SK-N-SH (cell line): Measurements from ENCODE around the gene ETV3. TPM values are rescaled to one million over a fixed set of nuclear protein-coding genes. Genes with fewer than 3 reads are reported as not detected.

Experiments
- CTCF ChIA-PET: fragments of 300-600, 350-600 bp; formaldehyde crosslinking; extraction: SDS; loops from one replicate; lab custom pipeline; 2021; lab: Yijun Ruan, JAX
- POLR2A ChIA-PET: fragments of 350-600 bp; sonication (Branson Sonifier 250); formaldehyde crosslinking; extraction: SDS; loops from one replicate; lab custom pipeline; 2020; ENCODE audit warnings: antibody characterized with exemption, inconsistent platforms; lab: Yijun Ruan, JAX
- DNase-seq: peaks from one replicate; pipeline ENCODE4 v3.0.0; 2012
- H2AFZ ChIP-seq: fragments of 200-600 bp; sonication (generic); 2 replicates; pipeline ENCODE4 v1.8.1; 2016; ENCODE audit warnings: antibody characterized with exemption, mild to moderate bottlenecking, low read depth
- H3F3A ChIP-seq: fragments of 200-600 bp; sonication (generic); replicated peaks from 2 replicates; pipeline ENCODE3; 2016; ENCODE audit warnings: antibody characterized with exemption, mild to moderate bottlenecking; ENCODE audit not compliant: insufficient read depth
- H3K27ac ChIP-seq, 2 experiments: fragments of 200-500 bp in 1 of 2; fragments of 200-600 bp in 1 of 2; sonication (Bioruptor generic) in 1 of 2; sonication (generic), shearing (Covaris generic) in 1 of 2; 2 replicates each; pipeline versions ENCODE4 v1.5.1 to v1.6.1; 2014 to 2016; ENCODE audit warnings: low read depth in 2 of 2, inconsistent platforms in 1 of 2, low read length in 1 of 2, mild to moderate bottlenecking in 1 of 2, mixed read lengths in 1 of 2
- H3K27me3 ChIP-seq: fragments of 200-600 bp; sonication (generic), shearing (Covaris generic); 2 replicates; pipeline ENCODE4 v1.6.1; 2016; ENCODE audit warnings: mixed run types; ENCODE audit not compliant: insufficient read depth
- H3K36me3 ChIP-seq, 2 experiments: fragments of 200-500 bp in 1 of 2; fragments of 200-600 bp in 1 of 2; sonication (Bioruptor generic) in 1 of 2; sonication (generic) in 1 of 2; replicated peaks in 1 of 2; 2 replicates each; pipeline versions ENCODE3 to v1.5.1; 2014 to 2016; ENCODE audit warnings: low read length in 1 of 2, mild to moderate bottlenecking in 1 of 2; ENCODE audit not compliant: insufficient read depth in 2 of 2, control insufficient read depth in 1 of 2
- H3K4me1 ChIP-seq, 2 experiments: fragments of 200-500 bp in 1 of 2; fragments of 200-600 bp in 1 of 2; sonication (Bioruptor generic) in 1 of 2; sonication (generic), shearing (Covaris generic) in 1 of 2; 2 replicates each; pipeline versions ENCODE4 v1.5.1 to v1.6.1; 2014 to 2016; ENCODE audit warnings: low read depth in 1 of 2, low read length in 1 of 2, mixed run types in 1 of 2; ENCODE audit not compliant: insufficient read depth in 2 of 2, control insufficient read depth in 1 of 2
- H3K4me2 ChIP-seq: fragments of 200-600 bp; sonication (generic), shearing (Covaris generic); 2 replicates; pipeline ENCODE4 v1.6.1; 2017; ENCODE audit warnings: mixed run types
- H3K4me3 ChIP-seq, 2 experiments: fragments of 200-500 bp in 1 of 2; fragments of 200-600 bp in 1 of 2; sonication (Bioruptor generic) in 1 of 2; sonication (generic), shearing (Covaris generic) in 1 of 2; 2 replicates each; pipeline versions ENCODE4 v1.5.1 to v1.8.1; 2014 to 2016; ENCODE audit warnings: low read depth in 2 of 2, inconsistent platforms in 1 of 2, low read length in 1 of 2, mild to moderate bottlenecking in 1 of 2, mixed read lengths in 1 of 2, moderate library complexity in 1 of 2
- H3K79me2 ChIP-seq: fragments of 200-600 bp; sonication (generic); 2 replicates; pipeline ENCODE4 v1.8.1; 2017; ENCODE audit warnings: mild to moderate bottlenecking; ENCODE audit not compliant: insufficient read depth
- H3K9ac ChIP-seq: fragments of 200-600 bp; sonication (generic); 2 replicates; pipeline ENCODE4 v1.6.1; 2017; ENCODE audit warnings: mixed run types
- H3K9me2 ChIP-seq: fragments of 200-600 bp; sonication (generic); 2 replicates; pipeline ENCODE4 v1.6.1; 2017; ENCODE audit warnings: mixed run types
- H3K9me3 ChIP-seq: fragments of 200-600 bp; sonication (generic); 2 replicates; pipeline ENCODE4 v1.6.1; 2017; ENCODE audit warnings: mixed run types, mild to moderate bottlenecking, moderate library complexity
- H4K20me1 ChIP-seq: fragments of 200-600 bp; sonication (generic); 2 replicates; pipeline ENCODE4 v1.6.1; 2017; ENCODE audit warnings: mild to moderate bottlenecking, mixed run types; ENCODE audit not compliant: insufficient read depth
- IRF3 ChIP-seq: fragments of 150-350 bp; IDR thresholded peaks from 2 replicates; pipeline ENCODE4 v1.6.1; 2016; ENCODE audit warnings: mild to moderate bottlenecking, low read depth, low read length
- MXI1 ChIP-seq: IDR thresholded peaks from 2 replicates; pipeline ENCODE4 v1.6.1; 2012; ENCODE audit warnings: mild to moderate bottlenecking, low read depth, low read length, improper control_type of control experiment
- REST ChIP-seq: IDR thresholded peaks from 2 replicates; pipeline ENCODE4 v1.6.1; 2012; ENCODE audit warnings: mild to moderate bottlenecking, low read depth, low read length, moderate library complexity
- SIN3A ChIP-seq: IDR thresholded peaks from 2 replicates; pipeline ENCODE4 v1.6.1; 2012; ENCODE audit warnings: low read depth, mild to moderate bottlenecking, low read length, moderate library complexity, borderline replicate concordance
- USF1 ChIP-seq: IDR thresholded peaks from 2 replicates; pipeline ENCODE4 v1.4.0; 2012; ENCODE audit warnings: low read depth, borderline replicate concordance
- WGBS: methylation state at CpG from one replicate; pipeline ENCODE4 v1.1.6; 2017; ENCODE audit warnings: low lambda C conversion rate; 5-methylcytosine and 5-hydroxymethylcytosine counted together
- polyA plus RNA-seq, 3 experiments: library from polyadenylated mRNA; depleted of rRNA; stranded (reverse); fragments of >200 nt; gene quantifications; 2 replicates each; pipeline ENCODE4 v1.2.3, GENCODE V29; 2012
- TF ChIP-seq, protein P1 (sequence below): fragments of 200-600 bp; sonication (generic); IDR thresholded peaks from 2 replicates; pipeline ENCODE4 v1.6.1; 2017; ENCODE audit warnings: antibody characterized with exemption, mild to moderate bottlenecking, moderate library complexity

ETV3 gene
- polyA plus RNA-seq, 1 of the 3 experiments (the other 2 are of a cell fraction) = 5.4 TPM

DNA sequence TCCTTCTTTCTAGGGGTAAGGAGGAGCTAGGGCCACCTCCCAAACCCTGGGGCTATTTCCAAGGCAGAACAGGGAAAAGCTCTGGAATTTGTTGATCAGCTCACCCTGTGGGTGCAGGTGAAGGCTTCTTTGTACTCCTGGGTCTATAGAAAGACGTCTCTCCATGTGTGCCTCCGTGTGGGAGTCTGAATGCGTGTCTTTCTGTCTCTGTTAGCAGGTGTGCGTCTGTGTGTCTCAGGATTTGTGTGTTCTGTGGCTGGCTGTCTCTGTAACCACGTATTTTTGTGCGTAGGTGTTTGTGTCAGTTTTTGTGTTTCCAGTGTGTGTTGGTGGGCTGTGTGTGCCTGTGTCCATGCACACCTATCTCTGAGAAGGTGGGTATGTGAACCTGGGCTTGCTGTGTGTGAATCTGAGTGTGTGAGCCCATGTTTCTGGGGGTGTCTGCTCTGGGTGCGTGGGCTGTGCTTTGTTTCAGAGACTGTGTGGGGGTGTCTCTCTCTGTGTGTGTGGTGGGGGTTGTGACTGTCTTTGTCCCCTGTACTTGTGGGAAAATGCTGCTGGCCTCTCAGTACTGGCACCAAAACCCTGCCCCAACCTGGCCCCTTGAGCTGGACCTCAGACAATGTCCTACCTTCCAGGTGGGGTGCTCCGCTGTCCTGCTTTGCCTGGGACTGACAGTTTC, 25.9 kb downstream of the ETV3 start:
- POLR2A ChIA-PET = no interaction called here

More for the DNA sequence above, 25.9 kb downstream of the ETV3 start:
- Histone ChIP-seq H3K9me2 (no peaks in the 10 kb centered on the region), H3K9me3 (no peaks in the 10 kb centered on the region), H2AFZ (no peak overlapping the region), H3K4me1 (no peaks in the 10 kb centered on the region), H4K20me1 (no peaks in the 10 kb centered on the region), H3K27ac (no peak overlapping the region), H3K79me2 (no peaks in the 10 kb centered on the region), H3F3A (no peaks in the 10 kb centered on the region)
- WGBS = 75% methylated on average over 6 of the region's 8 CpGs
- no peak for TF ChIP-seq USF1
- no peak for TF ChIP-seq MXI1
- TF ChIP-seq, protein P1, sequence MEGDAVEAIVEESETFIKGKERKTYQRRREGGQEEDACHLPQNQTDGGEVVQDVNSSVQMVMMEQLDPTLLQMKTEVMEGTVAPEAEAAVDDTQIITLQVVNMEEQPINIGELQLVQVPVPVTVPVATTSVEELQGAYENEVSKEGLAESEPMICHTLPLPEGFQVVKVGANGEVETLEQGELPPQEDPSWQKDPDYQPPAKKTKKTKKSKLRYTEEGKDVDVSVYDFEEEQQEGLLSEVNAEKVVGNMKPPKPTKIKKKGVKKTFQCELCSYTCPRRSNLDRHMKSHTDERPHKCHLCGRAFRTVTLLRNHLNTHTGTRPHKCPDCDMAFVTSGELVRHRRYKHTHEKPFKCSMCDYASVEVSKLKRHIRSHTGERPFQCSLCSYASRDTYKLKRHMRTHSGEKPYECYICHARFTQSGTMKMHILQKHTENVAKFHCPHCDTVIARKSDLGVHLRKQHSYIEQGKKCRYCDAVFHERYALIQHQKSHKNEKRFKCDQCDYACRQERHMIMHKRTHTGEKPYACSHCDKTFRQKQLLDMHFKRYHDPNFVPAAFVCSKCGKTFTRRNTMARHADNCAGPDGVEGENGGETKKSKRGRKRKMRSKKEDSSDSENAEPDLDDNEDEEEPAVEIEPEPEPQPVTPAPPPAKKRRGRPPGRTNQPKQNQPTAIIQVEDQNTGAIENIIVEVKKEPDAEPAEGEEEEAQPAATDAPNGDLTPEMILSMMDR = no peak
- TF ChIP-seq IRF3 = no peak
- TF ChIP-seq SIN3A = no peak
- TF ChIP-seq REST = no peak
- TF ChIP-seq, all 33 proteins: peak for 0
- Histone ChIP-seq H3K4me2 (no peak overlapping the region), H3K27me3 (no peaks in the 10 kb centered on the region), H3K36me3 (no peaks in the 10 kb centered on the region), H3K4me3 (no peak overlapping the region), H3K9ac (no peak overlapping the region)
- no peak for DNase-seq
- CTCF ChIA-PET = interaction anchor here (0.9 to 1.1 kb wide), 2 partner anchors 22 to 44 kb away, joined by 3 to 4 read pairs; no protein-coding TSS in a partner anchor
